Neural progenitor cell (in vitro differentiated cells): ENCODE results near the gene CROCC2. TPM values are rescaled to one million over a fixed set of nuclear protein-coding genes. Genes with fewer than 3 reads are reported as not detected.

ENCODE experiments used
- DNase-seq: peaks from one replicate; pipeline ENCODE4 v3.0.0-alpha.2; 2016; ENCODE audit warnings: low spot score
- H2AFZ ChIP-seq: fragments of 200-600 bp; sonication (generic); replicated peaks from 2 replicates; pipeline ENCODE4 v1.6.1; 2016; ENCODE audit warnings: antibody characterized with exemption
- H3F3A ChIP-seq: fragments of 200-600 bp; sonication (generic); 2 replicates; pipeline ENCODE4 v1.6.1; 2016; ENCODE audit warnings: antibody characterized with exemption, low read depth
- H3K27ac ChIP-seq: fragments of 200-600 bp; sonication (generic); 2 replicates; pipeline ENCODE4 v1.5.1; 2016; ENCODE audit warnings: mild to moderate bottlenecking
- H3K27me3 ChIP-seq: fragments of 200-600 bp; sonication (generic); 2 replicates; pipeline ENCODE4 v1.6.1; 2016; ENCODE audit warnings: mild to moderate bottlenecking, moderate library complexity
- H3K36me3 ChIP-seq: fragments of 200-600 bp; sonication (generic); 2 replicates; pipeline ENCODE4 v1.5.1; 2016
- H3K4me1 ChIP-seq: fragments of 200-600 bp; sonication (generic); 2 replicates; pipeline ENCODE4 v1.6.1; 2016; ENCODE audit warnings: mixed run types
- H3K4me2 ChIP-seq: fragments of 200-600 bp; sonication (generic); 2 replicates; pipeline ENCODE4 v1.6.1; 2016
- H3K4me3 ChIP-seq: fragments of 200-600 bp; sonication (generic); 2 replicates; pipeline ENCODE4 v1.5.1; 2016
- H3K79me2 ChIP-seq: fragments of 200-600 bp; sonication (generic); 2 replicates; pipeline ENCODE4 v1.6.1; 2016; ENCODE audit warnings: low read depth
- H3K9ac ChIP-seq: fragments of 200-600 bp; sonication (generic); 2 replicates; pipeline ENCODE4 v1.6.1; 2016
- H3K9me3 ChIP-seq: fragments of 200-600 bp; sonication (generic); 2 replicates; pipeline ENCODE4 v1.5.1; 2016; ENCODE audit warnings: low read depth
- H4K20me1 ChIP-seq: fragments of 200-600 bp; sonication (generic); 2 replicates; pipeline ENCODE4 v1.6.1; 2016; ENCODE audit warnings: low read depth
- H3K27ac Mint-ChIP-seq: 3 replicates; pipeline ENCODE4 v1.8.0; 2021; ENCODE audit warnings: mixed read lengths
- H3K27me3 Mint-ChIP-seq: 2 replicates; pipeline ENCODE4 v1.8.0; 2022; ENCODE audit warnings: low read depth, mild to moderate bottlenecking, inconsistent platforms, moderate library complexity, mixed read lengths; ENCODE audit not compliant: insufficient read depth
- H3K36me3 Mint-ChIP-seq: 3 replicates; pipeline ENCODE4 v1.8.0; 2021; ENCODE audit warnings: mixed read lengths
- H3K4me1 Mint-ChIP-seq: 3 replicates; pipeline ENCODE4 v1.8.0; 2021; ENCODE audit warnings: mixed read lengths
- H3K4me3 Mint-ChIP-seq: 3 replicates; pipeline ENCODE4 v1.8.0; 2021; ENCODE audit warnings: mild to moderate bottlenecking, moderate library complexity, mixed read lengths
- H3K9me3 Mint-ChIP-seq: 3 replicates; pipeline ENCODE4 v1.8.0; 2020; ENCODE audit warnings: mixed read lengths
- EZH2 ChIP-seq: fragments of 200-600 bp; sonication (generic); IDR thresholded peaks from 2 replicates; pipeline ENCODE4 v1.6.1; 2017; ENCODE audit warnings: antibody characterized with exemption, mild to moderate bottlenecking, moderate library complexity
- EZH2phosphoT487 ChIP-seq: fragments of 200-600 bp; sonication (generic); IDR thresholded peaks from 2 replicates; pipeline ENCODE4 v1.6.1; 2017; ENCODE audit warnings: antibody characterized with exemption
- total RNA-seq: library from RNA; depleted of rRNA; stranded (reverse); fragments of >200 nt; gene quantifications from 2 replicates; pipeline ENCODE4 v1.2.3, GENCODE V29; 2015; ENCODE audit warnings: low replicate concordance
- TF ChIP-seq, protein P1 (sequence below): fragments of 200-600 bp; sonication (generic); IDR thresholded peaks from 2 replicates; pipeline ENCODE4 v1.5.1; 2017; ENCODE audit warnings: antibody characterized with exemption, mild to moderate bottlenecking

The CROCC2 gene
- total RNA-seq, 1 donor from 2014 or later = not detected

DNA sequence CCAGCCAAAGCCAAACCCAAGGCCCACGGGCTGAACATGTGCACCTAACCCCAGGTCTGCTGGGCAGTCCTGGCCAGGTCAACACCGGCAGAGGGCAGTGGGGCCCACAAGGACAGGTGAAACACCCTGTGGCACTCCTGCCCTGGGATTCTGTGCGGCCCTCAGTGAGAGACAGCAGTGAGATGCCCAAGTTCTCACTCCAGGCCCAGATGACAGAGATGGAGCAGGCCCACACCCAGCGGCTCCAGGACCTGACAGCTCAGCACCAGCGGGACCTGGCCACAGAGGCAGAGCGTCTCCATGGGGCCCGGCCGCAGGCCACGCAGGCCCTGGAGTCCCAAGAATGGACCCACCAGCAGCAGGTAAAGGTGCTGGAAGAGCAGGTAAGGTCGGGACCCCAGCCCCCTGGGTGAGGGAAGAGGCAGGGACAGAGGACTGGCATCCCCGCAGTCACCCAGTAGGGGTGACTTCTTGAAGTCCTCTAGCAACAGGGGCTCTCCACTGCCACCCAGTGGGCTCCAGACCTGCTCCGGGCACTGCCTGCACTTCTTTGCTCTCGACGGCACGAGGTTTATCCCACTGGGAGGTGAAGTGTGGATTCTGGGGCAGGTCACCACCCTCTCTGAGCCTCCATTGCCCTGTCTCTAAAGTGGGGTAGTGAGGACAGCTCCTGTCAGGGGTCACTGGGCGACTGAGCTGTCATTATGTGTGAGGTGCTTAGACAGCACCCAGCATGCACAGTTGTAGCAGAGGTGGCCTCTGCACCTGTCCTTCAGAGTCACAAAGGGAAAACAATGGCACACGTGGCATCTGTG, 83.5 kb downstream of the CROCC2 start:
- no peaks in the 10 kb centered on the region for H3K9me3 Mint-ChIP-seq
- DNase-seq = peak; percentile 54
- H3K9me3 ChIP-seq = no peaks in the 10 kb centered on the region

DNA sequence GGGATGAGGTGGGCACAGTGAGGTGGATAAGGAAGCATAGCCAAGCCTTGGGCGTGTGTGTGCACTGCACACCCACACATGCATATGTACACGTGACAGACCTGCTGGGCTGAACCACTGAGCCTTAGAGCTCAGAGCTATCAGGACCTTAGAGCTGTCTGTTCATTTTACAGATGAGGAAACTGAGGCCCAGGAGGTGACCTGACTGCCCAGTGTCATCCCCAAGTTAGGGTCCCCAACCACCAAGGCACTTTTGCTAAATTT, 84.1 kb downstream of the CROCC2 start:
- Histone ChIP-seq H3K27me3 (no peaks in the 10 kb centered on the region), H3F3A (no peaks in the 10 kb centered on the region), H2AFZ (no peak overlapping the region), H4K20me1 (no peaks in the 10 kb centered on the region), H3K4me1 (peaks cover 4% of the 10 kb centered on the region), H3K79me2 (no peaks in the 10 kb centered on the region), H3K4me3 (no peak overlapping the region), H3K27ac (no peak overlapping the region), H3K9me3 (no peaks in the 10 kb centered on the region), H3K9ac (no peak overlapping the region), H3K36me3 (no peaks in the 10 kb centered on the region), H3K4me2 (no peak overlapping the region)
- Mint-ChIP-seq H3K4me1 (peaks cover 12% of the 10 kb centered on the region), H3K4me3 (peak overlapping the region; percentile 18), H3K36me3 (no peaks in the 10 kb centered on the region), H3K27me3 (peaks cover 15% of the 10 kb centered on the region), H3K27ac (no peak overlapping the region), H3K9me3 (no peaks in the 10 kb centered on the region)
- DNase-seq = no peak
- TF ChIP-seq EZH2phosphoT487 (no peak), EZH2 (no peak)
- TF ChIP-seq, protein P1, sequence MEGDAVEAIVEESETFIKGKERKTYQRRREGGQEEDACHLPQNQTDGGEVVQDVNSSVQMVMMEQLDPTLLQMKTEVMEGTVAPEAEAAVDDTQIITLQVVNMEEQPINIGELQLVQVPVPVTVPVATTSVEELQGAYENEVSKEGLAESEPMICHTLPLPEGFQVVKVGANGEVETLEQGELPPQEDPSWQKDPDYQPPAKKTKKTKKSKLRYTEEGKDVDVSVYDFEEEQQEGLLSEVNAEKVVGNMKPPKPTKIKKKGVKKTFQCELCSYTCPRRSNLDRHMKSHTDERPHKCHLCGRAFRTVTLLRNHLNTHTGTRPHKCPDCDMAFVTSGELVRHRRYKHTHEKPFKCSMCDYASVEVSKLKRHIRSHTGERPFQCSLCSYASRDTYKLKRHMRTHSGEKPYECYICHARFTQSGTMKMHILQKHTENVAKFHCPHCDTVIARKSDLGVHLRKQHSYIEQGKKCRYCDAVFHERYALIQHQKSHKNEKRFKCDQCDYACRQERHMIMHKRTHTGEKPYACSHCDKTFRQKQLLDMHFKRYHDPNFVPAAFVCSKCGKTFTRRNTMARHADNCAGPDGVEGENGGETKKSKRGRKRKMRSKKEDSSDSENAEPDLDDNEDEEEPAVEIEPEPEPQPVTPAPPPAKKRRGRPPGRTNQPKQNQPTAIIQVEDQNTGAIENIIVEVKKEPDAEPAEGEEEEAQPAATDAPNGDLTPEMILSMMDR = no peak

More for the DNA sequence above, 83.5 kb downstream of the CROCC2 start:
- H3K27ac ChIP-seq = no peak overlapping the region
- Mint-ChIP-seq H3K27me3 (peaks cover 15% of the 10 kb centered on the region), H3K4me1 (peaks cover 9% of the 10 kb centered on the region), H3K4me3 (peak overlapping the region; percentile 18), H3K36me3 (no peaks in the 10 kb centered on the region), H3K27ac (no peak overlapping the region)
- no peaks in the 10 kb centered on the region for H3K27me3 ChIP-seq
- no peaks in the 10 kb centered on the region for H4K20me1 ChIP-seq
- no peaks in the 10 kb centered on the region for H3K36me3 ChIP-seq
- no peak overlapping the region for H3K4me3 ChIP-seq
- no peaks in the 10 kb centered on the region for H3F3A ChIP-seq
- H3K4me2 ChIP-seq = no peak overlapping the region
- no peak for TF ChIP-seq EZH2
- TF ChIP-seq EZH2phosphoT487 = no peak
- TF ChIP-seq, protein P1 = peak; percentile 41
- no peaks in the 10 kb centered on the region for H3K79me2 ChIP-seq
- no peak overlapping the region for H2AFZ ChIP-seq
- H3K4me1 ChIP-seq = peaks cover 4% of the 10 kb centered on the region
- H3K9ac ChIP-seq = no peak overlapping the region

DNA sequence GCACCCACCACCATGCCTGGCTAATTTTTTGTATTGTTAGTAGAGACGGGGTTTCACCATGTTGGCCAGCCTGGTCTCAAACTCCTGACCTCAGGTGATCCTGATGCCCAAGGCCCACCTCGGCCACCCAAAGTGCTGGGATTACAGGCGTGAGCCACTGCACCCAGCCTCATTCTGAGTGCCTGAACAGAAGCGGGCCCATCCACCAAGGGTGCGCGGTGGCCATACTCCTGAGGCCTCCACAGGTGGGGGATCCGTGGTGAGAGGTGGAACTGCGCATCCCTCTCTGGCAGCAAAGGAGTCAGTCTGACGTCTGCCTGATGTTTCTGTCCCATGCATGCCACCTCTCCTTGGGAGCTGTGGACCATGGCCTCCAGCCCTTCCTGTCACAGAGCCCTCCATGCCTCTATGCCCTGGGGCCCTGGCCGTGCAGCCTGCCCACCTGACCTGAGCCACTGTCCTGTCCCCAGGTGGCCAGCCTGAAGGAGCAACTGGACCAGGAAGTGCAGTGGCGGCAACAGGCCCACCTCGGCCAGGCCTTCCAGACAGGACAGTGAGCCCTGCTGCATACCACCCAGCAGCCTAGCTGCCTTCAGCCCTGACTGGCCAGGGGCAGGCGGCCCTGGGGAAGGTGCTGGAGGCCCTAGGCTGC, 84.7 kb downstream of the CROCC2 start:
- Mint-ChIP-seq H3K36me3 (no peaks in the 10 kb centered on the region), H3K27me3 (peaks cover 9% of the 10 kb centered on the region), H3K4me1 (peaks cover 13% of the 10 kb centered on the region), H3K4me3 (no peak overlapping the region), H3K27ac (no peak overlapping the region), H3K9me3 (no peaks in the 10 kb centered on the region)
- Histone ChIP-seq H3K27ac (no peak overlapping the region), H4K20me1 (no peaks in the 10 kb centered on the region), H3K4me3 (no peak overlapping the region), H3K4me1 (peaks cover 4% of the 10 kb centered on the region), H3K27me3 (no peaks in the 10 kb centered on the region), H3K36me3 (no peaks in the 10 kb centered on the region), H3K9ac (no peak overlapping the region), H2AFZ (no peak overlapping the region), H3K4me2 (no peak overlapping the region), H3F3A (no peaks in the 10 kb centered on the region), H3K9me3 (no peaks in the 10 kb centered on the region), H3K79me2 (no peaks in the 10 kb centered on the region)
- no peak for DNase-seq
- TF ChIP-seq EZH2 (no peak), EZH2phosphoT487 (no peak)
- TF ChIP-seq, protein P1 = no peak
